Spleen (tissue), 7 donors: ENCODE results near the gene APOB.

Source experiments
- POLR2A ChIP-seq, 3 donors: fragments of 450-650 bp; IDR thresholded peaks; one replicate each; pipeline ENCODE4 v1.5.1; 2017; ENCODE audit warnings: antibody characterized with exemption in 3 of 3, mild to moderate bottlenecking in 1 of 3
- POLR2AphosphoS5 ChIP-seq, 3 donors: sonication (generic); formaldehyde crosslinking; IDR thresholded peaks; one replicate each; pipeline ENCODE4 v1.5.1; 2017; ENCODE audit warnings: antibody characterized with exemption in 3 of 3
- TF ChIP-seq, protein P1 (sequence below), 11 experiments: fragments of 200-600 bp in 7 of 11; fragments of 450-650 bp in 4 of 11; sonication (generic) in 4 of 11; IDR thresholded peaks in 8 of 11; conservative IDR thresholded peaks in 3 of 11; 1 replicate in 7 of 11; 2 replicates in 4 of 11; pipeline versions ENCODE4 v1.4.0 to v1.8.0; 2016 to 2021; ENCODE audit warnings: antibody characterized with exemption in 11 of 11, inconsistent platforms in 4 of 11, mild to moderate bottlenecking in 1 of 11
- donor health status: DM: no; HTN: no; CAD: no; lungs with moderate emphysema.
- donor health status: DM: no; HTN: no; CAD: no.
- donor health status: DM: no; HTN: no; CAD: no.

DNA sequence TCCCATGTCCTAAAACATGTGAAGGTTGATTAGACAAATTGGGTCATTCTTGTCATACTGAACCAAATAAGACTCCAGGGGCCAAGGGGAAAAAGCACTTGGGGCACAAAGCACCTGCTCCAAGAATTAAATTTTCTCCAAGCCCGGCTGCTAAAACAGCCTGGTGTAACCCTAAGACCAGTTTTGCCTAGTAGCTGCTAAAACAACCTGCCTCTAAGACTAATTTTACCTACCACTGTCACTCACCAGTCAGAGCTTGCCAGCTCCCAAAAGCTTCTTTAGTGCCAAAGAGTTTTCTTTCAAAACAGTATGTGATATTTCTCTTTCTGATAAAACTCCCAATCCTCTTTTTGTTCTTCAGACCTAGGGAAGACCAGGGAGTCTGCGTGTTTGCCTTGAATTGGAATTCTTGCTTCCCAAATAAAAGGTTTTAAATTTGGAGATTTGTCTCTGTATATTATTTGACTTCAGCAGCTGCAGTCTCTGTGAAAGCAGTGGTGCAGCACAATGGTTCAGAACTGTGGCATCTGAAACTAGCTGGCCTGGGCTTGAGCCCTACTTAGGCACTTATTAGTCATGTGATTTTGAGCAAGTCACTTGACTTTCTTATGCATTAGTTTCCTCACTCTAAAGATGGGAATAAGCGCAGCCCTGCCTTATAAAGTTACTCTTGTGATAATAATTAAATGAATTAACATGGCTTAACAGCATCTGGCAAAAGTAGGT, 16.2 kb upstream of the APOB start:
- TF ChIP-seq, protein P1, sequence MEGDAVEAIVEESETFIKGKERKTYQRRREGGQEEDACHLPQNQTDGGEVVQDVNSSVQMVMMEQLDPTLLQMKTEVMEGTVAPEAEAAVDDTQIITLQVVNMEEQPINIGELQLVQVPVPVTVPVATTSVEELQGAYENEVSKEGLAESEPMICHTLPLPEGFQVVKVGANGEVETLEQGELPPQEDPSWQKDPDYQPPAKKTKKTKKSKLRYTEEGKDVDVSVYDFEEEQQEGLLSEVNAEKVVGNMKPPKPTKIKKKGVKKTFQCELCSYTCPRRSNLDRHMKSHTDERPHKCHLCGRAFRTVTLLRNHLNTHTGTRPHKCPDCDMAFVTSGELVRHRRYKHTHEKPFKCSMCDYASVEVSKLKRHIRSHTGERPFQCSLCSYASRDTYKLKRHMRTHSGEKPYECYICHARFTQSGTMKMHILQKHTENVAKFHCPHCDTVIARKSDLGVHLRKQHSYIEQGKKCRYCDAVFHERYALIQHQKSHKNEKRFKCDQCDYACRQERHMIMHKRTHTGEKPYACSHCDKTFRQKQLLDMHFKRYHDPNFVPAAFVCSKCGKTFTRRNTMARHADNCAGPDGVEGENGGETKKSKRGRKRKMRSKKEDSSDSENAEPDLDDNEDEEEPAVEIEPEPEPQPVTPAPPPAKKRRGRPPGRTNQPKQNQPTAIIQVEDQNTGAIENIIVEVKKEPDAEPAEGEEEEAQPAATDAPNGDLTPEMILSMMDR (IDR thresholded peaks at IDR 0.05 in 8 of 11, conservative IDR thresholded peaks at IDR 0.05 in 3 of 11) = no peak
- TF ChIP-seq POLR2A (IDR thresholded peaks at IDR 0.05) (no peak), POLR2AphosphoS5 (IDR thresholded peaks at IDR 0.05) (no peak)
